ENCODE measurements around the gene FNIP2. TPM values are rescaled to one million over a fixed set of nuclear protein-coding genes. Genes with fewer than 3 reads are reported as not detected.
A peak's percentile ranks its signal among the peaks of the same experiment; 100 is the strongest.

The FNIP2 gene
- total RNA-seq, 1 donor from 2014 or later, result 44.0 TPM

DNA sequence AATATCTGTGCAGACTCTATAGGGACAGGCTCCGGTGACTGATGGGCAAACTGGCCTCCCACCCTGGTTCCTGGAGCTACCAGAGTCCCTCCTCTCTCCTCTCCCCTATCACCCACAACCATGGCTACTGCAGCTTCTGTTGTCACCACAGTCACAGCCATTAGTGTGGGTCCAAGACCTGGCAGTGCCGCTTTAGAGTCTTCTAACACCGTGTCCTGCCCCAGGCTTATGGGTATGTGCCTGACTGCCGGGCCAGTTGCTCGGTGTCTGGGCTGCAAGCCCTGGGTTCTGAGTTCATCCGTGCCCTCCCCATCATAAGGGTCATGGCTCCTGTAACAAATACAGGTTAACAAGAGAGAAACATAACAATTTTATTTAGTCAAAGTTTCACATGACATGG is 85.4 kb downstream of the FNIP2 start:
- peak overlapping the region; percentile 6 for H3K27ac ChIP-seq (replicated peaks)
- H3K4me3 ChIP-seq, result no peak overlapping the region
- H3K4me1 ChIP-seq, result peaks cover 65% of the 10 kb centered on the region
- peaks cover 55% of the 10 kb centered on the region for H3K36me3 ChIP-seq
- no peaks in the 10 kb centered on the region for H3K27me3 ChIP-seq (ENCODE audit: low read depth)
- intact Hi-C loops (cut with micrococcal nuclease), result loop anchor here (5.0 to 10.0 kb wide), 4 partner anchors 127 to 591 kb away; no protein-coding TSS in a partner anchor
- TF ChIP-seq, protein P1, sequence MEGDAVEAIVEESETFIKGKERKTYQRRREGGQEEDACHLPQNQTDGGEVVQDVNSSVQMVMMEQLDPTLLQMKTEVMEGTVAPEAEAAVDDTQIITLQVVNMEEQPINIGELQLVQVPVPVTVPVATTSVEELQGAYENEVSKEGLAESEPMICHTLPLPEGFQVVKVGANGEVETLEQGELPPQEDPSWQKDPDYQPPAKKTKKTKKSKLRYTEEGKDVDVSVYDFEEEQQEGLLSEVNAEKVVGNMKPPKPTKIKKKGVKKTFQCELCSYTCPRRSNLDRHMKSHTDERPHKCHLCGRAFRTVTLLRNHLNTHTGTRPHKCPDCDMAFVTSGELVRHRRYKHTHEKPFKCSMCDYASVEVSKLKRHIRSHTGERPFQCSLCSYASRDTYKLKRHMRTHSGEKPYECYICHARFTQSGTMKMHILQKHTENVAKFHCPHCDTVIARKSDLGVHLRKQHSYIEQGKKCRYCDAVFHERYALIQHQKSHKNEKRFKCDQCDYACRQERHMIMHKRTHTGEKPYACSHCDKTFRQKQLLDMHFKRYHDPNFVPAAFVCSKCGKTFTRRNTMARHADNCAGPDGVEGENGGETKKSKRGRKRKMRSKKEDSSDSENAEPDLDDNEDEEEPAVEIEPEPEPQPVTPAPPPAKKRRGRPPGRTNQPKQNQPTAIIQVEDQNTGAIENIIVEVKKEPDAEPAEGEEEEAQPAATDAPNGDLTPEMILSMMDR (IDR thresholded peaks at IDR 0.05; ENCODE audit: borderline replicate concordance), result no peak
- no peak for DNase-seq
- H3K9me3 ChIP-seq (replicated peaks), result no peaks in the 10 kb centered on the region

DNA sequence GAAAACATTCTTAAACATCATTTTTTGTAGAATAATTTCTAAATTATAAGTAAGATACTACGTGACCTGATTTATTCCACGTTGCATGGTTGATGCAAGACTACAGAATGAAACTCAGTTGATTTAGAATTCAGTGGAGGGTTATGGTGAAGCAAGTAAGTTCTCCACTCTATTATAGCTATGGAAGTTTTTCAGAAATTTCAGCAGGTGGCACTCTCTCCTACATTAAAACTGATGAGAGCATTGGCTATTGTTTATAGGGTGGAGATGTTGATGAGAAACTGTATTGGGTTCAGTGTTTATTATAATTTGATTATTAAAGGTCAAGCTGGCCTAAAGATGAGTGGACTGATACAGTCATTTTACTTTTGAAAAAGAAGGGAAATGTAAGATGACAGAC is 88.0 kb downstream of the FNIP2 start:
- DNase-seq, result no peak
- peaks cover 70% of the 10 kb centered on the region for H3K36me3 ChIP-seq
- H3K27me3 ChIP-seq (ENCODE audit: low read depth), result no peaks in the 10 kb centered on the region
- peaks cover 39% of the 10 kb centered on the region for H3K4me1 ChIP-seq
- intact Hi-C loops (cut with micrococcal nuclease), result loop anchor here (10.0 kb wide), 3 partner anchors 318 to 588 kb away; no protein-coding TSS in a partner anchor
- no peak overlapping the region for H3K4me3 ChIP-seq
- TF ChIP-seq, protein P1 (IDR thresholded peaks at IDR 0.05; ENCODE audit: borderline replicate concordance), result peak; percentile 67
- H3K9me3 ChIP-seq (replicated peaks), result no peaks in the 10 kb centered on the region
- H3K27ac ChIP-seq (replicated peaks), result peak overlapping the region; percentile 7

DNA sequence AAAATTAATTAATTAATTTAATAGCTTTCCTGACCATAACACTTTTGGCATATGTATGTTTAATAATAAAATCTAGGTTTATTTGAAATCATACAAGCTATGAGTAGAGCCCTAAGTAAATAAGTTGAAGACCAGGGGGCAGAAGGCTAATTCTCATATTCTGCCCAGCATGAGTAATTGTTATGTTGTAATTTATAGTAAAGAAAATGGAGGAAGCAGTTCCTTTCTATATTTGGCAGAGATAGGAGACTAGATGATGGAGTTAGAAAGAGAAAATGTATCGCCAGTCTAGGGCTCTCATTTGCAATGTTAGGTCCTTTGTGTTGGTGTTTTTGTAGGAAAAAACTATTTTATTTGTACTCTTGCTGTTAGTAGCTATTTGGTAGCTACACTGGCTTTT is 89.1 kb downstream of the FNIP2 start:
- TF ChIP-seq, protein P1 (IDR thresholded peaks at IDR 0.05; ENCODE audit: borderline replicate concordance), result no peak
- peaks cover 71% of the 10 kb centered on the region for H3K36me3 ChIP-seq
- intact Hi-C loops (cut with micrococcal nuclease), result loop anchor here (10.0 kb wide), 3 partner anchors 317 to 587 kb away; no protein-coding TSS in a partner anchor
- no peak overlapping the region for H3K27ac ChIP-seq (replicated peaks)
- H3K9me3 ChIP-seq (replicated peaks), result no peaks in the 10 kb centered on the region
- no peak for DNase-seq
- H3K4me1 ChIP-seq, result peaks cover 29% of the 10 kb centered on the region
- H3K27me3 ChIP-seq (ENCODE audit: low read depth), result no peaks in the 10 kb centered on the region
- no peak overlapping the region for H3K4me3 ChIP-seq

DNA sequence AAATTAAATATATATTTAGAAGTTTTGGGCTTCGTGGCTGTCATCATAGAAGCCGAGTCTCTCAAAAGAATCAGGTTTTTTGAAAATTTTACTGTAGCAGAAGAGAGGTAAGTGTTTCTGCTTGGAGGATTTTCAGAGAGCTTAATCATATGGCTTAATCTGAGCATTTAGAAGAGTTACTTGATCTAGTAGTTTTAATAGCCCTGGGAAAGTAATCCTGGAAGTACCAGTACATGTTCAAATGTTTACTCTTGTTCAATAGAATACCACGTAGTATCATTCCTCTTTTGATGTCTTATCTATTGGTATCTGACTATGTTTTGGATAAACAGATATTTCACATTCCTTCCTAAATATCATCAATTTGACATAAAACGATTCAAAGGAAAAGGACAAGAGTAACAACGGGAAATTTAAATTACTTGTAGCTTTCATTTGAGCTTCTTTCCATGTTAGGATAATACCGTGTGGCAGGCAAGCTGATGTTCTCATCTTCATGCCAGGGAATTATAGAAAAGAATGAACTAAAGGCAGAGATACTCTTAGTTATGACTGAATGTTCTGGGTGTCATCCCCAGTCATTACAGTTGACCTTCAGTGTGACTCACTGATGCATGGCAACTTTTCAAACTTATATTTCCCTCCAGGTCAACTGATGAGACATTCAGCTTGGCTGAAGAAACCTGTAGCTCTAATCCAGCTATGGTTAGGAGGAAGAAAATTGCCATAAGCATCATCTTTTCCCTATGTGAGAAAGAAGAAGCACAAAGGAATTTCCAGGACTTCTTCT is 89.8 kb downstream of the FNIP2 start:
- intact Hi-C loops (cut with micrococcal nuclease), result loop anchor here (10.0 kb wide), 3 partner anchors 316 to 586 kb away; no protein-coding TSS in a partner anchor
- no peak overlapping the region for H3K27ac ChIP-seq (replicated peaks)
- H3K9me3 ChIP-seq (replicated peaks), result no peaks in the 10 kb centered on the region

DNA sequence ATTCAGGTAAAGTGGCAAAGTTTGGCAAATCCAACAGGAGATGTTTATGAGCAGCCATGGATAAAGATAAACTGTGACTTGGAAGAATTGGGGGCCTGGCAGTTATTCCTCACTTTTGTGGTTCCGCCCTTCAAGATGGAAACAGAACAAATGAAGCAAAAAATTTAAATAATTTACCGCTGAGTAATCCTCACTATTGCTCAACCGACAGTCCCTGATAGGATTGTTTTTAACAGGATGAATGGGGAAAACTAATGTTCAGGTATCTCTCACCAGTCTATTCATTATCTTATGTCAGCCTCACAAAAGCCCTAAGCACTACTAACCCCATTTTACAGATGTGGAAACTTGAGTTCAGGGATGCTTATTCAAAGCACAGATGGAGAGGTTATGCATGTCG is 90.8 kb downstream of the FNIP2 start:
- Histone ChIP-seq H3K27me3 (ENCODE audit: low read depth) (no peaks in the 10 kb centered on the region), H3K36me3 (peaks cover 75% of the 10 kb centered on the region), H3K27ac (replicated peaks) (no peak overlapping the region), H3K9me3 (replicated peaks) (no peaks in the 10 kb centered on the region), H3K4me3 (no peak overlapping the region), H3K4me1 (peaks cover 15% of the 10 kb centered on the region)
- DNase-seq, result no peak
- intact Hi-C loops (cut with micrococcal nuclease), result loop anchor here (10.0 kb wide), 3 partner anchors 315 to 585 kb away; no protein-coding TSS in a partner anchor
- TF ChIP-seq, protein P1 (IDR thresholded peaks at IDR 0.05; ENCODE audit: borderline replicate concordance), result no peak

More for the DNA sequence above, 89.8 kb downstream of the FNIP2 start:
- DNase-seq, result no peak
- TF ChIP-seq, protein P1 (IDR thresholded peaks at IDR 0.05; ENCODE audit: borderline replicate concordance), result no peak
- H3K4me3 ChIP-seq, result no peak overlapping the region
- H3K4me1 ChIP-seq, result peaks cover 25% of the 10 kb centered on the region
- no peaks in the 10 kb centered on the region for H3K27me3 ChIP-seq (ENCODE audit: low read depth)
- peaks cover 75% of the 10 kb centered on the region for H3K36me3 ChIP-seq

All from left ventricle myocardium inferior (tissue), 1 donor.